ENCODE results near the gene SERP1. TPM values are rescaled to one million over a fixed set of nuclear protein-coding genes. Genes with fewer than 3 reads are reported as not detected.

Gene SERP1
- polyA plus RNA-seq: 120 TPM

DNA sequence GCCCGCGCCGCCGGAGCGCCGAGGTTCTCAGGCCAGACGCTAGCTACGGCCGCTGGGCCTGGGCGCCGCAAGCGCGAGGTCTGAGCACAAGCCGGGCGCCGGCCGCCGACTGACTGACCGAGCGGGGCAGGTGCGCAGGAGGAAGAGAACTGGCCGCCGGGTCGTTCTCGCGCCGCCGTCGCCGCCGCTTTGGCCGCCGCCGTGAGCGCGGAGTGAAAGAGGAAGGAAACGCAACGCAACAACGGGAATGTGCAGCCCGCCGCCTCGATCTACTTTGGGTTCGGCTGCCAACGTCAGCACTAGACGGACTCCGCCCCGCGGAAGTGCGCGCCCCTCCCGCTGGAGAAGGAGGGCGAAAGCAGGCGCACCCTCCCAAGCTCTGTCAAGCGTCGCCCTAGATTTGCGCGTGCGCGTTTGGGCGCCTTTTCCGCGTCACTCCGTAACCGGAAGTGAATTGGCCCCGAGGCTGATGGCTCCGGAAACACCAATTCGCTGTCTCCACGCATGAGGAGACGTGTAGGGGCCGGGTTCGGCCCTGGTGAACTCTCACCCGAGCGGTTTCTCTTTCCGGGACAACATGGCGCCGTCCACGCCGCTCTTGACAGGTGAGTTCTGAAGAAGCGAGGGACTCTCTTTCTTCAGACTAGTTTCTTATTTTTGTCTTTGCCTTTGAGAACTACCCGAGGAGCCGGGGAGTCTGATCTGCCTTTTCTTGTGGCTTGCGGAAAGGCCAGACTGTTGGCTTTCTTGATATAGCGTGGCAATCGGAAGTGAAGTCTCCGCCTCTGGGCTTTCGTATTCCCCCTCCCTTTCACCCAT is at the start of gene SERP1, which contains the start of gene EIF2A:
TSS of gene SERP1 (minus strand) at position 271 of the 819 bp plus-strand sequence. CDS start 361 bp downstream, outside the sequence.
TSS of gene EIF2A (plus strand) at position 562 of the 819 bp plus-strand sequence. CDS start at position 578, 16 bp downstream.
- Mint-ChIP-seq H3K27me3 (no peaks in the 10 kb centered on the region), H3K9me3 (no peaks in the 10 kb centered on the region), H3K36me3 (no peaks in the 10 kb centered on the region), H3K4me1 (peaks cover 28 to 43% (median 42%) of the 10 kb centered on the region in 3 donors), H3K27ac (peak within 1 kb of the TSS; percentile 97 to 98 (median 97)), H3K4me3 (peak within 1 kb of the TSS; percentile 94 to 97 (median 96))

DNA sequence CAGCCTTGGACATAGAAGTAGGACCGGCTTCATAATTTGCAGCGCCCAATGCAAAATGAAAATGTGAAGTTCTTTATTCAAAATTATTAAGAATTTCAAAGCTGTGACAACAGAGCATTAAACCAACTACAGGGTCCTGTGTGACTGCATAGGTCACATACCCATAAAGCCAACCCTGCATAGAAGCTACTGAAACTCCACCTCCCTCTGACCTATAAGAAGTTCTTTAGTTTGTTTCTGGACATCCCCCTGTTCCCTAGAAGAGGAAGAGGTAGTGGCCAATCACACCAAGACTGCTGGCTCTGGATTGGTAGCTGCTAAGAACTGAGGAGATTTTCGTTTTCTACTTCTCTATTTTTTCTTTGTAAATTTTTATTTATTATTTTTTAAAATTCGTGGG is 47.9 kb upstream of the SERP1 start:
- H3K36me3 Mint-ChIP-seq: peaks cover 1% of the 10 kb centered on the region
- H3K4me1 Mint-ChIP-seq: peaks cover 17 to 26% (median 17%) of the 10 kb centered on the region in 3 donors
- no peaks in the 10 kb centered on the region for H3K9me3 Mint-ChIP-seq
- H3K4me3 Mint-ChIP-seq: peak overlapping the region in 1 of 4 donors; percentile 32
- H3K27me3 Mint-ChIP-seq: no peaks in the 10 kb centered on the region
- H3K27ac Mint-ChIP-seq: no peak overlapping the region

DNA sequence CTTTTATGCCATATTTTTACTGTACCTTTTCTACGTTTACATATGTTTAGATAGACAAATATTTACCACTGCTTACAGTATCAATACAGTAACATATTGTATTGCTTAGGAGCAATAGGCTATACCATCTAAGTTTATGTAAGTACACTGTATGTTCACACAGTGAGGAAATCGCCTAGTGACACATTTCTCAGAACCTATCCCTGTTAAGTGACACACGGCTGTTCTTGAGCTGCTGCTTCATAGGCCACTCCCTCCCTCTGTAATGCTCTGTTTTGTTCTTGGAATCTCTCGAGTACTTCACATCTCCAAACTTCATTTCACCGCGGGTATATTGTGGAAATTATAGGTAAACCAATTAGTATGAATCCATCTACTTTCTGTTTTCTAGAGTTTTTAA is 43.5 kb upstream of the SERP1 start:
- H3K36me3 Mint-ChIP-seq: peaks cover 6% of the 10 kb centered on the region
- H3K9me3 Mint-ChIP-seq: no peaks in the 10 kb centered on the region
- peak overlapping the region in 1 of 3 donors; percentile 26 for H3K27ac Mint-ChIP-seq
- peaks cover 2 to 18% (median 5%) of the 10 kb centered on the region in 3 donors for H3K4me1 Mint-ChIP-seq
- H3K27me3 Mint-ChIP-seq: no peaks in the 10 kb centered on the region
- no peak overlapping the region for H3K4me3 Mint-ChIP-seq

DNA sequence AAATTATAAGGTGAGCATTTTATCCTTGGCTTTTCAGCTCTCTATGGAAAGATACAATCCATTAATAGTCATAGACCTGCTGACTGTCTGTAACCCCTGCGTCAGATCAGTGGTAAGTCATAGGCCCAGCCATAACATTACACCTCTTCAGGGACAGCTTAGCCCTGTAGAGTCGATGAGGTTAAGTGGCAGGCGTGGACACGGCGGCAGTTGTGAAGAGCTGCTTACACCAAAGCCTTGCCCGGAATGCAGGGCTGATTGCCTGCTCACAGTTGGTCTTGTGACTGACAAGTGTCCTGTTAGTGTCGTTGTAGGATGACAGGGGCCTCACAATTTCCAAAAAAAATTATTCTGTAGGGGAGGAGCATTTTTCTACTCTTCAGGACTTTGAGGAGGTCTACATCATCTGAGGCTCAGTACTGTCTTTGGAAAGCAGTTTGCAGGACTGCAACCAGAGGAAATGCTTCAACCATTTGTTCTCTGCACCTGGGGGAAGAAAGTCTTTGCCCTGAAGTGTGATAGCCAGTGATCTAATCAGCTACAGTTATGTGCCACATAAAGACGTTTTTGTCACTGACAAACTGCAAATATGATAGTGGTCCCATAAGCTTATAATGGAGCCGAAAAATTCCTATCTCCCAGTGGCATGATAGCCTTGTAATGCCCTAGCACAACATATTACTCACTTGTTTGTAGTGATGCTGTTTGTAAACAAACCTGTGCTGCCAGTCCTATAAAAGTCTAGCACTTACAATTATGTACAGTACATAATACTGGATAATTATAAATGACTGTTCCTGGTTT is 41.9 kb upstream of the SERP1 start:
- H3K36me3 Mint-ChIP-seq: peaks cover 5% of the 10 kb centered on the region

DNA sequence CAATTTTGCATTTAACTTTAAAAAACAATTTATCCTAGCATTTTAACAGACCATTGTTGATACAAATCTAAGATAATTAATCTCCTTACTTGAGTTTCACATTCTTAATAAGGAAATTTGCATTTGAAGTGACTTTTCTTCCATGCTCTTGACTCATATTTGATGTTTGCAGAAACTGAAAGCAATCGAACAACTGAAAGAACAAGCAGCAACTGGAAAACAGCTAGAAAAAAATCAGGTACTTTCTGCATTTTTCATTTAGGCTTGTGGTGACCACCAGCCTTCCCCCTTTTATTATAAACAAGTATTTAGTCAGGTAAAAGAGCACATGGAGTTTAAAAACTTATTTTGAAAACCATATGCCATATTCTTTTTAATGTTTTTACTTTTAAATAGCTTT is 36.7 kb upstream of the SERP1 start:
- H3K9me3 Mint-ChIP-seq: no peaks in the 10 kb centered on the region
- peaks cover 5% of the 10 kb centered on the region for H3K36me3 Mint-ChIP-seq
- no peak overlapping the region for H3K4me3 Mint-ChIP-seq
- peaks cover 3 to 10% (median 8%) of the 10 kb centered on the region in 3 donors for H3K4me1 Mint-ChIP-seq
- H3K27me3 Mint-ChIP-seq: no peaks in the 10 kb centered on the region
- no peak overlapping the region for H3K27ac Mint-ChIP-seq

More for the DNA sequence above, 41.9 kb upstream of the SERP1 start:
- Mint-ChIP-seq H3K9me3 (no peaks in the 10 kb centered on the region), H3K4me1 (peaks cover 1 to 18% (median 5%) of the 10 kb centered on the region in 3 donors), H3K27me3 (no peaks in the 10 kb centered on the region), H3K4me3 (no peak overlapping the region), H3K27ac (peak overlapping the region in 2 of 3 donors; percentile 8 to 54)

DNA sequence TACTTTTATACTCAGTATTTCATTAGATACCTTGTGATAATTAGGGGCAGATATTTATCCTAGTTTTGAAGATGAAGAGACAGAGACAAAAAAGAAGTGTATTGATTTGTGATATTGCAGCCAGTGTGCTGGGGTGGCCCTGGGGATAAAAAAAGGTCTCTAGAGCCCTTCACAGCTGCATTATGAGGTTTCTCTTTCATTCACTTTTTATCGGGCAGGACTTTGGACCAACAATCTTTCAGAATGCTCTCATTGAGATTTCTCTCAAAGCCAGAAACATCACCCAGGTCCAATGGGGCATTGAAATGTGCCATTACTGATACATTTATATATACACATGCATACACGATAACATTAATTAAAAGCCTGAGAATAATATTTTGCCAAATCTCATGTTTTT is 36.3 kb upstream of the SERP1 start:
- Mint-ChIP-seq H3K4me3 (peak overlapping the region in 2 of 4 donors; percentile 48 to 72), H3K27ac (no peak overlapping the region), H3K27me3 (no peaks in the 10 kb centered on the region), H3K36me3 (peaks cover 5% of the 10 kb centered on the region), H3K4me1 (peaks cover 3 to 10% (median 8%) of the 10 kb centered on the region in 3 donors), H3K9me3 (no peaks in the 10 kb centered on the region)

DNA sequence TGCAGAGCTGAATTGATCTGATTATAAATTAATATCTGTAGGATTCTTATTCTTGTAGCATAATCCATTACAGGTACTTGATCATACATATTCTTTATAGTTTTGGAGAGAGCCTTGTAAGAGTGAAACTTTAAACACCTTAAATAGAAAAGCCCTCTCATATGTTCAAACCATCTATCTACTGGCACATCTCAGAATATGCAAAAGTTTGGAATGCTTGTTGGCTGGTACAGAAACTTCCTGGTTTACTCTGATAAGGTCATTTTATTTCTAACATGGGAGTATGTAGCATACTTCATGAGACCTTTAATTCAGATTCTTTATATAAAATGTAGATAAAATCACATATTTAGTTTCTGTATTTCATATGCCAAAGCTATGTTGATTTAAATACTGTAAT is 34.9 kb upstream of the SERP1 start:
- Mint-ChIP-seq H3K9me3 (no peaks in the 10 kb centered on the region), H3K36me3 (peaks cover 11% of the 10 kb centered on the region), H3K27me3 (no peaks in the 10 kb centered on the region), H3K4me1 (peaks cover 8 to 12% (median 8%) of the 10 kb centered on the region in 3 donors), H3K27ac (peak overlapping the region in 1 of 3 donors; percentile 10), H3K4me3 (no peak overlapping the region)

DNA sequence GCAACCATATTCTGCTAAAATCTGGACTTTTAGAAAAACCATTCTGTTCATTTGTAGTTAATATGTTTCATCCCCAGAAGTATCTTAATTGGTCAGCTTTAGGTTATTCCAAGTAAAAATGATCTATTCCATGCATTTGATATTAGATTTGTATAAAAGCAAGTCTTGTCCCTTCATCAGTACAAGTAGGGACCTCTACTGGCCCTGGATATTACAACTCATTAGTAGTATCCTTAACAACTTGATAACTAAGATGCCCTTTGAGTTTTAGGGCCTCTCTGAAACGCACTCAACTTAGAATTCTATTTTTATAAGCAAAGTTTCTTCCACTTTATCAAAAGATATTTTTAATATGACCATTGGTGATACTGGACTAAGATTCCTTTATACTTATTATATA is 31.6 kb upstream of the SERP1 start:
- Mint-ChIP-seq H3K4me3 (no peak overlapping the region), H3K4me1 (peaks cover 4 to 9% (median 5%) of the 10 kb centered on the region in 3 donors), H3K27ac (no peak overlapping the region), H3K27me3 (no peaks in the 10 kb centered on the region), H3K9me3 (no peaks in the 10 kb centered on the region), H3K36me3 (peaks cover 8% of the 10 kb centered on the region)

DNA sequence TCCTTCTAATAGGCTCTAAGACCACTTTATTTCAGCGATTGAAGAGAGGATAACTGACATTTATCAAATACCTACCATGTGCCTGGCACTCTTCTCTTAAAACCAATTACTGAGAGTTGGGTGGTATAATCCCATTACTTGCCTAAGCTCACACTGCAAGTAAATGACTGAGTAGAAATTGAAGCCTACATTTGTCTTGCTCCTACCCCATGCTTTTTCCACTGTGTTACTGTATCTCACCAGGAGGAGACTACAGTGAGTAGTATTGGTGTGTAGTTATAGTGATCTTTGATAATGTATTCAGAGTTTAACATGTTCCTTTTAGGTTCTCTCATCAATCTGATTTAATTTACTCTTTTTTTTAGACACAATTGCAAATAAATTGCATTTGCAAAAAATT is 21.0 kb upstream of the SERP1 start:
- no peak overlapping the region for H3K4me3 Mint-ChIP-seq
- peak overlapping the region in 1 of 3 donors; percentile 55 for H3K27ac Mint-ChIP-seq
- no peaks in the 10 kb centered on the region for H3K9me3 Mint-ChIP-seq
- no peaks in the 10 kb centered on the region for H3K4me1 Mint-ChIP-seq
- no peaks in the 10 kb centered on the region for H3K27me3 Mint-ChIP-seq
- no peaks in the 10 kb centered on the region for H3K36me3 Mint-ChIP-seq

DNA sequence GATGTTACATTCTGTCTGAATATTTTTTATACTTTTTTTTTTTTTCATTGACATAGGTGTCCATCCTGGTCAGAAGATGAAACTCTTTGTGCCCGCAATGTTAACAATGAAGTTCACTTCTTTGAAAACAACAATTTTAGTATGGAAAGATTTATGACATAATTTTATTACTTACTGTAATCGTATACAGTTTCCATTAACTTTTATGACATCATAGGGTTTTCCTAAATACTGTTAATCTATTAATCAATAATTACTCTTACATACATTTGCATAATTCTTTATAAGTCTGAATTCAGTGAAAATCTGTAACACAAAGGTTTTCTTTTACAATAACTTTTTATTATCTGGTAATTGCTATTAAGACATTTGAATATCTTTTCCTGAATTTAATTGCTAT is 17.9 kb upstream of the SERP1 start:
- H3K36me3 Mint-ChIP-seq: peaks cover 2% of the 10 kb centered on the region
- H3K9me3 Mint-ChIP-seq: no peaks in the 10 kb centered on the region
- no peak overlapping the region for H3K4me3 Mint-ChIP-seq
- H3K27me3 Mint-ChIP-seq: no peaks in the 10 kb centered on the region
- H3K4me1 Mint-ChIP-seq: peaks cover 0 to 1% (median 0%) of the 10 kb centered on the region in 3 donors
- H3K27ac Mint-ChIP-seq: no peak overlapping the region

DNA sequence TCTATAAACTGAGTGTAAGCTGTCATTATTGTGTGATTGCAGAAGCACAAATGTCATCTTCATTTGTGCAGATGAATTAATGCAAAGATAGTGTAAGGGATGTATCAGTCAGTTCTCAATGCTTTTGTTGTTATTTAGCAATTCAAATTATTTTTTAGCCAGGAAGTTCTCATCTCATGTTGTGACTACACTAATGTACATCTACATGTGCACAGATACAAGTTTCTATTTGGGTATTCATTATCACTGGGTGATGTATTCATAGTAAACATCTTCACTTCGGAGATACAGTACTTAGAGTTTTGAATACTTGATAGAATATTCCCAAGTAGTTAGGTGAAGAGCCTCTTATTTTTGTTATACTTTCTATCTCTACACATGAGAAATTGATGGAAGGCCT is 11.4 kb upstream of the SERP1 start:
- peaks cover 5% of the 10 kb centered on the region for H3K36me3 Mint-ChIP-seq
- H3K4me3 Mint-ChIP-seq: no peak overlapping the region
- H3K9me3 Mint-ChIP-seq: no peaks in the 10 kb centered on the region
- peaks cover 4 to 12% (median 5%) of the 10 kb centered on the region in 3 donors for H3K4me1 Mint-ChIP-seq
- H3K27me3 Mint-ChIP-seq: no peaks in the 10 kb centered on the region
- H3K27ac Mint-ChIP-seq: no peak overlapping the region

DNA sequence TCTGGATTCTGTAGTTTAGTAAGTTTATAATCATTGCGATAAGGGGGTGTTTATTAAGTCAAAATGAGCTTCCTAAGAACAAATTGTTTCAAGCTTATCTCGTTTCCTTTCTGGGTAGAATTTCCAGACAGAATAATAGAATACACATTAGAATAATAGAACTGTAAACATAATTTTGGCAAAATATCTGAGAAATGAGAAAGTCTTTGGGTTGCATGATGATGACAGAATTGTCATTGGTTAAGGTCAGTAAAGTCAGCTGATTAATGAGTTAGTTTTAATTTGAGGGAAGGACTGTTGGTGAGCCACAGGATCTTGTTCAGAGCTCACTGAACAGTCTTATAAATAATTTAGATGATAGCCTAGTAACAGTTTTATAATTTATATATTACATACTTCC is 10.5 kb upstream of the SERP1 start:
- H3K27me3 Mint-ChIP-seq: no peaks in the 10 kb centered on the region
- H3K4me1 Mint-ChIP-seq: peaks cover 4 to 13% (median 5%) of the 10 kb centered on the region in 3 donors

DNA sequence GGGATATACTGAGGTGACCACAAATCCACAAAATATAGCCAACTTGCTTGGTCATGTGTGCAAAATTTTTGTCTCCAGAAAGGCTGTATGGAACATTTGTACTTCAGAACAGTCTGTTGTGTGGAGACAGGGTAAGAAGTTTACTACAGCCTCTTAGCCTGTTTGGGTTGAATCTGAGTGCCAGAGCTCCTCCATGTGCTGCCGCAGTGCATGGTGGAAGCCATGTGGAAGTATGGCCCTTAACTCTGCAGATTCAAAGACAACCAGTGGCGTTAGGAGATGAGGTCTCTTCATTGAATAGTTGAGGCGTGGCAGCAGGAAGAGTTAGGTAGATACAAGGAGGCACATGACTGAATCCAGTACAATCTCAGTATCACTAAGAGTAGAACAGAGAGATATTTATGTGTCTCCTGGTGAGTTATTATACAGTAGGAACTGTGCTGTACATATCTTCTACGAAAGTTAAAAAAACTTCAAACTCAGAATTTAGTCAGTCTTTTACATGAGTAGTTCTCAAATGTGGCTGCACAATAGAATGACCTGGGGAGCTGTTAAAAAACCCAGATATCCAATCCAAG is 9.7 kb upstream of the SERP1 start:
- H3K4me3 Mint-ChIP-seq: no peak overlapping the region
- no peaks in the 10 kb centered on the region for H3K9me3 Mint-ChIP-seq
- H3K27ac Mint-ChIP-seq: peak overlapping the region in 1 of 3 donors; percentile 26
- peaks cover 9% of the 10 kb centered on the region for H3K36me3 Mint-ChIP-seq
- H3K4me1 Mint-ChIP-seq: peaks cover 6 to 15% (median 8%) of the 10 kb centered on the region in 3 donors
- no peaks in the 10 kb centered on the region for H3K27me3 Mint-ChIP-seq

More for the DNA sequence above, 10.5 kb upstream of the SERP1 start:
- no peak overlapping the region for H3K27ac Mint-ChIP-seq
- no peak overlapping the region for H3K4me3 Mint-ChIP-seq
- H3K36me3 Mint-ChIP-seq: peaks cover 9% of the 10 kb centered on the region
- H3K9me3 Mint-ChIP-seq: no peaks in the 10 kb centered on the region

DNA sequence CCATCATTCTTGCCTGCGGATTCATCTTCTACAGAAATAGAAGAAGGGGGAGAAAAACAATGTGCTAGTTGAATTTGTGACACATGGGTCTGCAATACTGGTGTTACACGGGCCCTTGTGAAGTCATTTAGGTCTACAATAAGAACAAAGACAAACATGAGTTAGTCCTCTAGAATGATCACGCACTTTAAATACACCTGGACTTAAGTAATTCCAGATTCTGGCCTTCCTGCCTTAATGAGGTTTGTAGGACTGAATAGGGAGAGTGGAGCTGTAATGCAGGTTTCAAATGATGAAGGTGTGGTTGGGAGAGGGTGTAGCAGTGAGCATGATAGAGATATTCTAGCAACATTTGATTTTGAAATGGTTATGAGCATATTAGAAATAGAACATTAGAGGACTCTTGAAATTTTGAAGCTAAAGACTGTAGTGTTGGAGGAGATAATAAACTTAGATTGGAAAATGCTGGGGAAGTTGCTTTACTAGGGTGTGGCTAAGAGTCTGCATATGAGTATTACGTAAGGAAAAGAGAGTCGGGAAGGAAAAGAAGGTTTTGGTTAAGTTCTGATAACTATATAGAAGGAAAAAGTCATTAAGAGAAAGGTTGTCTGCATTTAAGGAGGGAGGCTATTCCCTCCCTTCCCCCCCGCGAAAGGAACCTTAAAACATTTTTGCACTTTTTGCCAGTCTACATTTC is 897 bp upstream of the SERP1 start:
- no peaks in the 10 kb centered on the region for H3K27me3 Mint-ChIP-seq
- H3K36me3 Mint-ChIP-seq: no peaks in the 10 kb centered on the region
- H3K9me3 Mint-ChIP-seq: no peaks in the 10 kb centered on the region
- H3K4me1 Mint-ChIP-seq: peaks cover 28 to 43% (median 38%) of the 10 kb centered on the region in 3 donors
- H3K27ac Mint-ChIP-seq: peak overlapping the region; percentile 97 to 98 (median 97)
- H3K4me3 Mint-ChIP-seq: peak overlapping the region; percentile 94 to 97 (median 96)

Measured in IgD-negative memory B cell (primary cell).